WTC11 (cell line): ENCODE measurements around the gene SMAP1. TPM values are rescaled to one million over a fixed set of nuclear protein-coding genes. Genes with fewer than 3 reads are reported as not detected.

Experiments used
- ATAC-seq: fragments of 200-7000 bp; cut with Tn5 transposase; 2 replicates; pipeline ENCODE4 v1.10.0; 2021; ENCODE audit warnings: mild to moderate bottlenecking, moderate library complexity
- CTCF ChIA-PET: fragments of 300-600 bp; sonication (Branson Sonifier 250); formaldehyde crosslinking; loops from one replicate; lab custom pipeline; 2021; ENCODE audit warnings: antibody characterized with exemption; lab: Charles Lee
- POLR2A ChIA-PET: fragments of 350-600 bp; sonication (Branson Sonifier 250); formaldehyde crosslinking; loops from one replicate; lab custom pipeline; 2021; ENCODE audit warnings: antibody characterized with exemption; lab: Charles Lee
- DNase-seq: peaks from one replicate; pipeline ENCODE4 v3.0.0; 2021; ENCODE audit warnings: low spot score
- H3K27ac Mint-ChIP-seq: 2 replicates; pipeline ENCODE4 v1.8.0; 2021; ENCODE audit warnings: mixed read lengths
- H3K27me3 Mint-ChIP-seq: 2 replicates; pipeline ENCODE4 v1.8.0; 2021; ENCODE audit warnings: low read depth, mild to moderate bottlenecking, moderate library complexity, mixed read lengths
- H3K36me3 Mint-ChIP-seq: 2 replicates; pipeline ENCODE4 v1.8.0; 2021; ENCODE audit warnings: mixed read lengths
- H3K4me1 Mint-ChIP-seq: 2 replicates; pipeline ENCODE4 v1.8.0; 2022; ENCODE audit warnings: mixed read lengths
- H3K4me3 Mint-ChIP-seq: 2 replicates; pipeline ENCODE4 v1.8.0; 2021; ENCODE audit warnings: mild to moderate bottlenecking, moderate library complexity, mixed read lengths
- H3K9me3 Mint-ChIP-seq: 2 replicates; pipeline ENCODE4 v1.8.0; 2021; ENCODE audit warnings: mixed read lengths
- AFF4 ChIP-seq: sonication (generic); formaldehyde crosslinking; IDR thresholded peaks from 2 replicates; pipeline ENCODE4 v1.8.1; 2023; ENCODE audit warnings: mild to moderate bottlenecking, missing genetic modification reagents, borderline replicate concordance
- ATF3 ChIP-seq: sonication (generic); formaldehyde crosslinking; conservative IDR thresholded peaks from 2 replicates; pipeline ENCODE4 v1.8.1; 2022; ENCODE audit warnings: mild to moderate bottlenecking, missing genetic modification reagents
- ATF6 ChIP-seq: sonication (generic); formaldehyde crosslinking; IDR thresholded peaks from 2 replicates; pipeline ENCODE4 v1.8.1; 2023; ENCODE audit warnings: mild to moderate bottlenecking, missing genetic modification reagents
- CBFB ChIP-seq: sonication (generic); formaldehyde crosslinking; IDR thresholded peaks from 2 replicates; pipeline ENCODE4 v1.8.1; 2022; ENCODE audit warnings: mild to moderate bottlenecking, low read depth, missing genetic modification reagents
- CTCF ChIP-seq: fragments of 200-600 bp; IDR thresholded peaks from 2 replicates; pipeline ENCODE4 v1.8.0; 2022; ENCODE audit warnings: antibody characterized with exemption
- ESRRA ChIP-seq: sonication (generic); formaldehyde crosslinking; IDR thresholded peaks from 2 replicates; pipeline ENCODE4 v1.8.1; 2022; ENCODE audit warnings: mild to moderate bottlenecking, missing genetic modification reagents, borderline replicate concordance
- FOXJ3 ChIP-seq: sonication (generic); formaldehyde crosslinking; IDR thresholded peaks from 2 replicates; pipeline ENCODE4 v1.9.0; 2021; ENCODE audit warnings: missing genetic modification reagents, mild to moderate bottlenecking, borderline replicate concordance
- FOXK1 ChIP-seq: sonication (generic); formaldehyde crosslinking; IDR thresholded peaks from 2 replicates; pipeline ENCODE4 v1.8.0; 2022; ENCODE audit warnings: mild to moderate bottlenecking, moderate library complexity, missing genetic modification reagents
- FOXP1 ChIP-seq: sonication (generic); formaldehyde crosslinking; IDR thresholded peaks from 2 replicates; pipeline ENCODE4 v1.8.0; 2022; ENCODE audit warnings: missing genetic modification reagents, mild to moderate bottlenecking, moderate library complexity, borderline replicate concordance
- GTF2I ChIP-seq: fragments of 250-450 bp; sonication (Bioruptor Pico); conservative IDR thresholded peaks from 2 replicates; pipeline ENCODE4 v1.4.0; 2021; ENCODE audit warnings: mild to moderate bottlenecking
- MLX ChIP-seq: sonication (generic); formaldehyde crosslinking; IDR thresholded peaks from 2 replicates; pipeline ENCODE4 v1.8.1; 2023; ENCODE audit warnings: mild to moderate bottlenecking, missing genetic modification reagents, moderate library complexity
- NFE2L1 ChIP-seq: sonication (generic); formaldehyde crosslinking; IDR thresholded peaks from 2 replicates; pipeline ENCODE4 v1.8.1; 2023; ENCODE audit warnings: missing genetic modification reagents
- RELA ChIP-seq: sonication (generic); formaldehyde crosslinking; IDR thresholded peaks from 2 replicates; pipeline ENCODE4 v1.8.1; 2022; ENCODE audit warnings: missing genetic modification reagents, mild to moderate bottlenecking, borderline replicate concordance
- SMAD4 ChIP-seq: sonication (generic); formaldehyde crosslinking; IDR thresholded peaks from 2 replicates; pipeline ENCODE4 v1.8.0; 2022; ENCODE audit warnings: mild to moderate bottlenecking, missing genetic modification reagents
- SOX15 ChIP-seq: fragments of 250-450 bp; sonication (Bioruptor Pico); IDR thresholded peaks from 2 replicates; pipeline ENCODE4 v1.9.0; 2021; ENCODE audit warnings: mild to moderate bottlenecking
- STAT6 ChIP-seq: sonication (generic); formaldehyde crosslinking; conservative IDR thresholded peaks from 2 replicates; pipeline ENCODE4 v1.8.1; 2023; ENCODE audit warnings: mild to moderate bottlenecking, low read depth, missing genetic modification reagents, moderate library complexity
- ZNF121 ChIP-seq: sonication (generic); formaldehyde crosslinking; IDR thresholded peaks from 2 replicates; pipeline ENCODE4 v1.8.0; 2023; ENCODE audit warnings: missing genetic modification reagents
- ZNF532 ChIP-seq: fragments of 250-450 bp; sonication (Bioruptor Pico); IDR thresholded peaks from 2 replicates; pipeline ENCODE4 v1.9.0; 2021; ENCODE audit warnings: mild to moderate bottlenecking, borderline replicate concordance
- total RNA-seq: library from RNA; stranded (reverse); gene quantifications from 3 replicates; pipeline ENCODE4 v1.2.3, GENCODE V29; 2021

Gene SMAP1
- total RNA-seq, 1 experiment from 2014 or later = 29.0 TPM

- DNase-seq (no peak), ATAC-seq (no peak)
- no peaks in the 10 kb centered on the region for H3K36me3 Mint-ChIP-seq
- H3K27ac Mint-ChIP-seq = peak overlapping the region; percentile 20; the same call in 1 of the 2 replicates
- H3K27me3 Mint-ChIP-seq = no peaks in the 10 kb centered on the region
- POLR2A ChIA-PET = interaction anchor here (1.0 to 1.9 kb wide), 2 partner anchors 16 to 102 kb away, joined by 4 to 9 read pairs; partner anchors contain the start of gene SDHAF4
- peak overlapping the region; percentile 78 for H3K4me3 Mint-ChIP-seq
- TF ChIP-seq FOXK1 (CRISPR knock-in tag) (no peak), RELA (CRISPR knock-in tag) (no peak)
- CTCF ChIA-PET = interaction anchor here (1.3 to 1.9 kb wide), 4 partner anchors 18 to 288 kb away, joined by 4 to 10 read pairs (median 6); partner anchors contain the start of gene SDHAF4
- H3K4me1 Mint-ChIP-seq = peaks cover 44% of the 10 kb centered on the region
- H3K9me3 Mint-ChIP-seq = no peaks in the 10 kb centered on the region
Observed at GRCh38 chr6:70668499-70668812, 773 bp downstream of the SMAP1 start.

- CTCF ChIA-PET = interaction anchor here (1.3 to 1.9 kb wide), 2 partner anchors 149 to 287 kb away, joined by 4 to 7 read pairs; no protein-coding TSS in a partner anchor
- H3K4me1 Mint-ChIP-seq = peaks cover 48% of the 10 kb centered on the region
- TF ChIP-seq ZNF121 (CRISPR knock-in tag) = no peak
- TF ChIP-seq FOXJ3 = no peak
- TF ChIP-seq SOX15 = no peak
- TF ChIP-seq CTCF = no peak
- no peak for TF ChIP-seq GTF2I (CRISPR knock-in tag)
- no peak for TF ChIP-seq STAT6 (CRISPR knock-in tag)
- no peak for TF ChIP-seq ZNF532 (CRISPR knock-in tag)
- TF ChIP-seq ATF6 (CRISPR knock-in tag) = no peak
- no peak for TF ChIP-seq MLX (CRISPR knock-in tag)
- no peak for TF ChIP-seq SMAD4
- no peak for TF ChIP-seq ATF3 (CRISPR knock-in tag)
- TF ChIP-seq NFE2L1 (CRISPR knock-in tag) = no peak
- no peak for TF ChIP-seq AFF4 (CRISPR knock-in tag)
- no peak for TF ChIP-seq CBFB (CRISPR knock-in tag)
- no peak for TF ChIP-seq ESRRA (CRISPR knock-in tag)
- no peak for TF ChIP-seq FOXP1 (CRISPR knock-in tag)
- TF ChIP-seq, all 79 proteins: peak for 0
- DNase-seq (no peak), ATAC-seq (no peak)
- POLR2A ChIA-PET = no interaction called here
- Mint-ChIP-seq H3K9me3 (no peaks in the 10 kb centered on the region), H3K27ac (no peak overlapping the region), H3K36me3 (no peaks in the 10 kb centered on the region), H3K27me3 (no peaks in the 10 kb centered on the region), H3K4me3 (peak overlapping the region; percentile 78)
Observed at GRCh38 chr6:70669133-70669532, 1.4 kb downstream of the SMAP1 start.
